Stimulated activated CD4-positive, alpha-beta T cell treated with anti-CD3 and anti-CD28 coated beads, Interleukin-1b, Interleukin-23, amount 100 ng/mL, for 24 hours (primary cell): ENCODE results near the gene CA6.
"Not testable (repeated sequence)": the region's sequence is repeated elsewhere in the genome, so short reads cannot be mapped to it uniquely, and the experiment has no call there.

Experiments
- DNase-seq, 4 experiments: peaks; one replicate each; pipeline ENCODE4 v3.0.0-alpha.2; 2020; ENCODE audit warnings: low read depth in 4 of 4, low spot score in 1 of 4

Gene CA6

GRCh38 chr1:8969937-8970336 lies 24.3 kb downstream of the CA6 start:
- DNase-seq = no peak

- DNase-seq = no peak
Measured at GRCh38 chr1:8970870-8971337, 25.2 kb downstream of the CA6 start.

DNA sequence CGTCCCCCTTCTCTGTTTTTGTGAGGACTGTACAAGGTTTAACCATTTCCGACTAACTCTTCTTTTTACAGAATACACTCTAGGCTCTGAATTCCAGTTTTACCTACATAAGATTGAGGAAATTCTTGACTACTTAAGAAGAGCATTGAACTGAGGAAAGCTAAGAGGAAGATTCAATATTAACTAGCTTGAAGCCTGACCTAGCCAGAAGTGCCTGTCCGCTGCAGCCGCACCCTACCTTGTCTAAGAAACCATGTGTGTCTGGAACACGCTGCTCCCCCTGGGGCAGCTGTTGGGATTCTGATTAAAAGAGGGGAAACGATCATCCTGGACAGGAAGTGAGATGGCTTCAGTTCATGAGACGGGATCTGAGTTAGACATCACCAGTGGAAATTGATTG lies 28.9 kb downstream of the CA6 start:
- no peak for DNase-seq

GRCh38 chr1:8976338-8976737 lies 30.7 kb downstream of the CA6 start:
- DNase-seq = no peak

DNA sequence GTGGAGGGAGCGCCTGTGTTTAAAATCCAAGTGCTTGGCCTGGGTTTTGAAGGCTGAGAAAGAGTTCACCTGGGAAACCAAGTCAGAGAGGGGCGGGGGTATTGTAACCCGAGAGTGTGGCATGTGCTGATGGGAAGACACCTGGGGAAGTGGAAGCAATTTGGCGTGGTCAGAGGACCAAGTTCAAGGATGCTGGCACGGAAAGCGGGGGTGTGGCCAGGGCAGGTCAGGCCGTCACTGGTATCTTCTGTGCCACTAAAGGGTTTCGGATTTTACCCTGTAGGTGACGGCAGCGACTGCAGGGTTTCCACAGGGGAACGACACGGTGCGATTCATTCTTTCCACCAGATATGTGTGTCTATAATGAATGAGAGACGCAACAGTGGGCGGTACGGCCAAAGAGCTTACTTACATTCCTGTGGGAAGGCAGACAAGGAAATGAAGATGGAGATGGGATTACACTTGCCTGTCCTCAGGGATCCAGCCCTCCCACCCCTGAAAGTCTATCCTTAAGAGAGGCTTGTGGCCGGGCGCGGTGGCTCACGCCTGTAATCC lies 31.3 kb downstream of the CA6 start:
- no peak for DNase-seq

DNA sequence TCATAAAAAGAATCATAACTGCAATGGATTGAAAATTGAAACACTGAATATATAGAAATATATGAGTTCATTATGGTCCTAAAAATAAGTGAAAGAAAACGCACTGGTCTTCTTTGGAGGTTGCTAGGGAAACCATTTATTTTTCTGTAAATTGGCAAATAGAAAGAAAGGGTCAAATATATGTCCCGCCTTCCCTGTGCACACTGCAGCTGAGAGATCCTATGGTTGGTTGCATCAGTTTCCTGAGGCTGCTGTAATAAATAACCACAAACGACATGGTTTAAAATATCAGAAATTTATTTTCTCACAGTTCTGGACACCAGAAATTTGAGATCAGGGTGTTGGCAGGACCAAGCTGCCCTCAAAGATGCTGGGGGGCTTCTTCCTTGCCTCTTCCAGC lies 35.0 kb downstream of the CA6 start:
- DNase-seq = no peak

GRCh38 chr1:8981169-8981568 lies 35.5 kb downstream of the CA6 start:
- DNase-seq = no peak

DNA sequence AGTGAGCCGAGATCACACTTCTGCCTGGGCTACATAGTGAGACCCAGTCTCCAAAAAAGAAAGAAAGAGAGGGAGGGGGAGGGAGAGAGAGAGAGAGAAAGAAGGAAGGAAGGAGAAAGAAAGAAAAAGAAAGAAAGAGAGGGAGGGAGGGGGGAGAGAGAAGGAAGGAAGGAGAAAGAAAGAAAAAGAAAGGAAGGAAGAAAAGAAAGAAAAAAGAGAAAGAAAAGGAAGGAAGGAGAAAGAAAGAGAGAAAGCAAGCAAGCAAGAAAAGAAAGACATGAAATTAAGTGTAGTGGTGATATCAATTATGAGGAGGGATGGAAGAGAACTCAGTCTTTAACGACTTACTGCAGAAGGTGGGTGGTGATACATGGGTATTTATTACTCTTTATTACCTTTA lies 38.5 kb downstream of the CA6 start:
- DNase-seq = no peak

GRCh38 chr1:8984990-8985389 lies 39.3 kb downstream of the CA6 start:
- DNase-seq = no peak

GRCh38 chr1:8985915-8986813 lies 40.5 kb downstream of the CA6 start:
- DNase-seq = no peak

- DNase-seq = no peak
Measured at GRCh38 chr1:8986814-8987190, 41.1 kb downstream of the CA6 start.

DNA sequence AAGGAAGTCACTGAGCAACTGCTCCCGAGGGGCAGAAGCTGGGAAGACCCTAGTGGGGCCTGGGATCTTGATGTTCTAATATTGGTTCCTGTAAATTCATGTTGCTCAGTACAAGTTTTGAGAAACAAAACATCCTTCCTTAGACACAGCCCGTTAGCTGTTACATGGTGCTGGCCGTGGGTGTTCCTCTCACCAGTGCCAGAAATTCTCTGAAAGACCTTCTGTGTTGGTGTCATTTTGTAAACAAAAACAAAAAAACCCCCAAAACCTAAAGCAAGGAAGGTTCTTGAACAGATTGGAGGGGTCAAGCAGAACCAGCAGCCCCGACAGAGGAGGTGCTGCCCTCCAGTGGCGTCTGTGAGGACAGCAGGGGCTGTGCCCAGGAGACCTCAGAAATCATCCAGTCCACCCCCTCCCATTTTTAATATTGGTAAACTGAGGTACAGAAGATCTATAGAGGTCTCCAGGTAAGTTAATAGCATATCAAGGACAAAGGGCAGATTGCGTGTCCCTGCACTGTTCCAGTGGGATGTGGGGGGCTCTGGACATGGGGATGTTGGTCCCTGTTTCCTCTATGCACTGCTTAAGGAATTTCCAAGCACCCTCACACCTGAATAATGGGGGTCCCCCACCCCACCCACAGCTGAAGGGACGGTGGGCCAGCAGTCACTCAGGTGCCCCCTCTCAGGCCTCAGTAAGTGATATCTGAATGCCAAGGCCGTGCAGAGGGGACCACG lies 42.4 kb downstream of the CA6 start:
- peak; percentile 35 to 56 (median 54) for DNase-seq

GRCh38 chr1:8988618-8988967 lies 42.9 kb downstream of the CA6 start:
- no peak for DNase-seq

- DNase-seq = no peak
Measured at GRCh38 chr1:8989061-8989460, 43.4 kb downstream of the CA6 start.

GRCh38 chr1:8989821-8990220 lies 44.2 kb downstream of the CA6 start:
- no peak for DNase-seq

DNA sequence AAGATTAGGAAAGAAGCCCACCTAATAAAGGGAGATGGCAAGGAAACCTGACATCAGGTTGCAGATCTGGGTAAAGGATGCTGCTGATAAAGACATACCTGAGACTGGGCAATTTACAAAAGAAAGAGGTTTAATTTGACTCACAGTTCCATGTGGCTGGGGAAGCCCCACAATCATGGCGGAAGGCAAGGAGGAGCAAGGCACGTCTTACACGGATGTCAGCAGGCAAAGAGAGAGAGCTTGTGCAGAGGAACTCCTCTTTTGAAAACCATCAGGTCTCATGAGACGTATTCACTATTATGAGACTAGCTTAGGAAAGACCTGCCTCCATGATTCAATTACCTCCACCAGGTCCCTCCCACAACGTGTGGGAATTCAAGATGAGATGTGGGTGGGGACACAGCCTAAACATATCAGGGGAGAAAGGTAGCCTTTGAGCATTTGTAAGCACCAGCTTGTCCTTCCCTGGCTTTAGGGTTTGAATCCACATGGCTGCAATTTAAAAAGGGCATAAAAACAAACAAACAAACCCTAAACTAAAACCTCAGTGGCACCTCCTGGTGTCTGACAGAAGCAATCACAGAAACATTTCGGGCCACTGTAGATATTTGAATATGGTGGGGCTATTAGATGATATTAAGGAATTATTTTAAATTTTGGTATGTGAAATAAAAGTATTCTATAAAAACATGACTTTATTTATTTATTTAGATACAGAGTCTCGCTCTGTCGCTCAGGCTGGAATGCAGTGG lies 47.4 kb downstream of the CA6 start:
- no peak for DNase-seq

- not testable (repeated sequence) for DNase-seq
Measured at GRCh38 chr1:8993962-8994675, 48.5 kb downstream of the CA6 start.

DNA sequence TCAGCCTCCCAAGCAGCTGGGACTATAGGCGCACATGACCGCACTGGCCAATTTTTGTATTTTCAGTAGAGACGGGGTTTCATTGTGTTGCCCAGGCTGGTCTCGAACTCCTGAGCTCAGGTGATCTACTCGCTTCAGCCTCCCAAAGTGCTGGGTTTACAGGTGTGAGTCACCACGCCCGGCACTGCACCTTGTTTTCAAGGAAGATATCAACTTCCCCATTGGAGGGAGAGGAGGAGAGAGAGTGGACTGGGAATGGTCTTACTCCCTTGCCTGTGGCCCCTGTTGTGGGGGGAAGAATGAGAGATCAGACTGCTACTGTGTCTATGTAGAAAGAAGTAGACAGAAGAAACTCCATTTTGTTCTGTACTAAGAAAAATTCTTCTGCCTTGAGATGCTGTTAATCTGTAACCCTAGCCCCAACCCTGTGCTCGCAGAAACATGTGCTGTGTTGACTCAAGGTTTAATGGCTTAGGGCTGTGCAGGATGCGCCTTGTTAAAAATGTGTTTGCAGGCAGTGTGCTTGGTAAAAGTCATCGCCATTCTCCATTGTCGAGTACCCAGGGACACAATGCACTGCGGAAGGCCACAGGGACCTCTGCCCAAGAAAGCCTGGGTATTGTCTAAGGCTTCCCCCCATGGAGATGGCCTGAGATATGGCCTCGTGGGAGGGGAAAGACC lies 56.0 kb downstream of the CA6 start:
- DNase-seq = not testable (repeated sequence)

DNA sequence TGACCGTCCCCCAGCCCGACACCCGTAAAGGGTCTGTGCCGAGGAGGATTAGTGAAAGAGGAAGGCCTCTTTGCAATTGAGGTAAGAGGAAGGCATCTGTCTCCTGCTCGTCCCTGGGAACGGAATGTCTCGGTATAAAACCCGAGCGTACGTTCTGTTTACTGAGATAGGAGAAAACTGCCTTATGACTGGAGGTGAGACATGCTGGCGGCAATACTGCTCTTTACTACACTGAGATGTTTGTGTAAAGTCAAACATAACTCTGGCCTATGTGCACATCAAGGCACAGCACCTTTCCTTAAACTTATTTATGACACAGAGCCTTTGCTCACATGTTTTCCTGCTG lies 56.5 kb downstream of the CA6 start:
- DNase-seq = not testable (repeated sequence)

- no peak for DNase-seq
Measured at GRCh38 chr1:9004031-9004699, 58.5 kb downstream of the CA6 start.
